Esophagus muscularis mucosa (tissue), 3 donors: Measurements from ENCODE around the gene TMEM259.

ENCODE experiments used
- CTCF ChIP-seq, 3 experiments: fragments of 200-600 bp in 2 of 3; fragments of 450-650 bp in 1 of 3; sonication (generic) in 2 of 3; IDR thresholded peaks; one replicate each; pipeline ENCODE4 v1.5.1; 2017 to 2019; ENCODE audit warnings: antibody characterized with exemption in 3 of 3, mild to moderate bottlenecking in 2 of 3, moderate library complexity in 1 of 3
- POLR2AphosphoS5 ChIP-seq, 2 donors: sonication (generic); formaldehyde crosslinking; IDR thresholded peaks; one replicate each; pipeline ENCODE4 v1.6.1; 2017; ENCODE audit warnings: antibody characterized with exemption in 2 of 2

- TF ChIP-seq CTCF (IDR thresholded peaks at IDR 0.05) (no peak), POLR2AphosphoS5 (IDR thresholded peaks at IDR 0.05) (no peak)
Measured at GRCh38 chr19:1013218-1013617, 7.7 kb downstream of the TMEM259 start.
